Endothelial cell of umbilical vein (primary cell): Measurements from ENCODE around the gene DYRK3.

Source experiments
- EZH2 ChIP-seq: IDR thresholded peaks from 2 replicates; pipeline ENCODE4 v1.6.1; 2012; ENCODE audit warnings: borderline replicate concordance, low read depth, mild to moderate bottlenecking, moderate library complexity, low read length, inconsistent platforms; ENCODE audit not compliant: severe bottlenecking
- MAX ChIP-seq: IDR thresholded peaks from 2 replicates; pipeline ENCODE4 v1.6.1; 2011; ENCODE audit not compliant: insufficient read depth, insufficient read length
- POLR2A ChIP-seq: IDR thresholded peaks from 2 replicates; pipeline ENCODE4 v1.6.1; 2012; ENCODE audit warnings: low read depth, mild to moderate bottlenecking, control low read depth, low read length
- TF ChIP-seq, protein P1 (sequence below), 2 donors: IDR thresholded peaks; 1 replicate in 1 of 2; 2 replicates in 1 of 2; pipeline ENCODE4 v1.5.1; 2011; ENCODE audit warnings: low read length in 2 of 2, mild to moderate bottlenecking in 2 of 2, moderate library complexity in 2 of 2, control low read depth in 1 of 2, inconsistent platforms in 1 of 2, low read depth in 1 of 2; ENCODE audit not compliant: insufficient read depth in 1 of 2; ENCODE audit errors: extremely low read depth in 1 of 2

GRCh38 chr1:206674745-206675175 lies 39.4 kb downstream of the DYRK3 start:
- TF ChIP-seq, protein P1, sequence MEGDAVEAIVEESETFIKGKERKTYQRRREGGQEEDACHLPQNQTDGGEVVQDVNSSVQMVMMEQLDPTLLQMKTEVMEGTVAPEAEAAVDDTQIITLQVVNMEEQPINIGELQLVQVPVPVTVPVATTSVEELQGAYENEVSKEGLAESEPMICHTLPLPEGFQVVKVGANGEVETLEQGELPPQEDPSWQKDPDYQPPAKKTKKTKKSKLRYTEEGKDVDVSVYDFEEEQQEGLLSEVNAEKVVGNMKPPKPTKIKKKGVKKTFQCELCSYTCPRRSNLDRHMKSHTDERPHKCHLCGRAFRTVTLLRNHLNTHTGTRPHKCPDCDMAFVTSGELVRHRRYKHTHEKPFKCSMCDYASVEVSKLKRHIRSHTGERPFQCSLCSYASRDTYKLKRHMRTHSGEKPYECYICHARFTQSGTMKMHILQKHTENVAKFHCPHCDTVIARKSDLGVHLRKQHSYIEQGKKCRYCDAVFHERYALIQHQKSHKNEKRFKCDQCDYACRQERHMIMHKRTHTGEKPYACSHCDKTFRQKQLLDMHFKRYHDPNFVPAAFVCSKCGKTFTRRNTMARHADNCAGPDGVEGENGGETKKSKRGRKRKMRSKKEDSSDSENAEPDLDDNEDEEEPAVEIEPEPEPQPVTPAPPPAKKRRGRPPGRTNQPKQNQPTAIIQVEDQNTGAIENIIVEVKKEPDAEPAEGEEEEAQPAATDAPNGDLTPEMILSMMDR (IDR thresholded peaks at IDR 0.05; ENCODE audit: extremely low read depth in 1 of 2, insufficient read depth in 1 of 2, low read depth in 1 of 2, low read length in 2 of 2), result no peak
- no peak for TF ChIP-seq POLR2A
- TF ChIP-seq MAX, result no peak
- no peak for TF ChIP-seq EZH2
